OCI-LY7 (cell line): ENCODE results near the gene TRIAP1. TPM values are rescaled to one million over a fixed set of nuclear protein-coding genes. Genes with fewer than 3 reads are reported as not detected.
"Not testable (repeated sequence)": the region's sequence is repeated elsewhere in the genome, so short reads cannot be mapped to it uniquely, and the experiment has no call there.

ENCODE experiments used
- BruUV-seq: library from RNA; stranded (reverse); fragments of 400-500 nt; replicated peaks from 2 replicates; lab custom pipeline; 2021; lab: Mats Ljungman, UMichigan
- CTCF ChIA-PET: fragments of 300-600 bp; sonication (Branson Sonifier 250); formaldehyde crosslinking; loops from one replicate; lab custom pipeline; 2022; ENCODE audit warnings: antibody characterized with exemption; ENCODE audit not compliant: unreplicated experiment; lab: Charles Lee
- POLR2A ChIA-PET: fragments of 300-600 bp; sonication (Branson Sonifier 250); formaldehyde crosslinking; loops from one replicate; lab custom pipeline; 2022; ENCODE audit warnings: antibody characterized with exemption; lab: Charles Lee
- DNase-seq: peaks from one replicate; pipeline ENCODE4 v3.0.0-alpha.2; 2015; ENCODE audit warnings: low spot score
- H2AFZ ChIP-seq: fragments of 200-600 bp; sonication (generic), shearing (Covaris generic); 2 replicates; pipeline ENCODE4 v1.6.1; 2014; ENCODE audit warnings: mild to moderate bottlenecking, antibody characterized with exemption, low read length, moderate library complexity
- H3K27ac ChIP-seq: fragments of 200-600 bp; sonication (generic); 2 replicates; pipeline ENCODE4 v1.5.1; 2014; ENCODE audit warnings: mixed run types, low read depth, mild to moderate bottlenecking, moderate library complexity, low read length, inconsistent platforms; ENCODE audit not compliant: poor library complexity, severe bottlenecking
- H3K36me3 ChIP-seq: fragments of 200-600 bp; sonication (generic); 2 replicates; pipeline ENCODE4 v1.6.1; 2014; ENCODE audit warnings: mild to moderate bottlenecking, antibody characterized with exemption, low read length, moderate library complexity, mixed read lengths; ENCODE audit not compliant: insufficient read depth
- H3K4me1 ChIP-seq: fragments of 200-600 bp; sonication (generic); 2 replicates; pipeline ENCODE4 v1.5.1; 2014; ENCODE audit warnings: mild to moderate bottlenecking, low read length; ENCODE audit not compliant: insufficient read depth, poor library complexity, severe bottlenecking
- H3K4me2 ChIP-seq: fragments of 200-600 bp; sonication (generic); 2 replicates; pipeline ENCODE4 v1.6.1; 2014; ENCODE audit warnings: mild to moderate bottlenecking, low read length
- H3K4me3 ChIP-seq: fragments of 200-600 bp; sonication (generic); 2 replicates; pipeline ENCODE4 v1.5.1; 2014; ENCODE audit warnings: mild to moderate bottlenecking, low read depth, low read length; ENCODE audit not compliant: poor library complexity, severe bottlenecking
- H3K79me2 ChIP-seq: fragments of 200-600 bp; sonication (generic); 2 replicates; pipeline ENCODE4 v1.6.1; 2016; ENCODE audit warnings: low read depth, mild to moderate bottlenecking, low read length, moderate library complexity, mixed read lengths; ENCODE audit not compliant: insufficient read depth
- H3K9me2 ChIP-seq: fragments of 200-600 bp; sonication (generic); 2 replicates; pipeline ENCODE4 v1.6.1; 2016; ENCODE audit warnings: mild to moderate bottlenecking, low read length, mixed read lengths; ENCODE audit not compliant: insufficient read depth
- H3K9me3 ChIP-seq: fragments of 200-600 bp; sonication (generic); 2 replicates; pipeline ENCODE4 v1.6.1; 2014; ENCODE audit warnings: mild to moderate bottlenecking, mixed run types, low read length, mixed read lengths
- H4K20me1 ChIP-seq: fragments of 200-600 bp; sonication (generic); 2 replicates; pipeline ENCODE4 v1.6.1; 2014; ENCODE audit warnings: mild to moderate bottlenecking, antibody characterized with exemption, low read length, moderate library complexity, mixed read lengths; ENCODE audit not compliant: insufficient read depth
- EZH2phosphoT487 ChIP-seq: fragments of 200-600 bp; sonication (generic); IDR thresholded peaks from 2 replicates; pipeline ENCODE4 v1.6.1; 2018; ENCODE audit warnings: low read depth, borderline replicate concordance, mild to moderate bottlenecking, mixed run types, antibody characterized with exemption, low read length, moderate library complexity, mixed read lengths
- intact Hi-C: fragments of 100-400 bp; cut with micrococcal nuclease; formaldehyde crosslinking; loops from one replicate; pipeline ENCODE4 v1.10.0; 2022; ENCODE audit not compliant: unreplicated experiment
- total RNA-seq, 2 experiments: library from RNA; depleted of rRNA in 1 of 2; stranded (reverse); fragments of >200 nt in 1 of 2; shearing (Covaris generic) in 1 of 2; gene quantifications; 2 replicates each; pipeline ENCODE4 v1.2.3, GENCODE V29; 2014 to 2022
- TF ChIP-seq, protein P1 (sequence below): fragments of 200-600 bp; sonication (generic); conservative IDR thresholded peaks from 2 replicates; pipeline ENCODE4 v1.5.1; 2014; ENCODE audit warnings: mild to moderate bottlenecking, antibody characterized with exemption, low read length, moderate library complexity, mixed read lengths

Gene TRIAP1
- total RNA-seq, 2 experiments from 2014 or later = 23.9 to 25.9 TPM

GRCh38 chr12:120455302-120455701 lies 9.1 kb upstream of the TRIAP1 start:
- BruUV-seq = no TSS peak
- Histone ChIP-seq H3K36me3 (peaks cover 84% of the 10 kb centered on the region), H3K4me2 (no peak overlapping the region), H3K4me1 (no peaks in the 10 kb centered on the region), H2AFZ (no peak overlapping the region), H3K27ac (no peak overlapping the region), H3K4me3 (no peak overlapping the region), H4K20me1 (no peaks in the 10 kb centered on the region), H3K79me2 (peaks cover 5% of the 10 kb centered on the region; the same call in 1 of the 2 replicates), H3K9me3 (no peaks in the 10 kb centered on the region), H3K9me2 (no peaks in the 10 kb centered on the region)
- ChIA-PET CTCF (no interaction called here), POLR2A (interaction anchor here (0.6 to 2.1 kb wide), 3 partner anchors 11 to 1023 kb away, joined by 3 to 8 read pairs (median 6); no protein-coding TSS in a partner anchor)
- TF ChIP-seq, protein P1, sequence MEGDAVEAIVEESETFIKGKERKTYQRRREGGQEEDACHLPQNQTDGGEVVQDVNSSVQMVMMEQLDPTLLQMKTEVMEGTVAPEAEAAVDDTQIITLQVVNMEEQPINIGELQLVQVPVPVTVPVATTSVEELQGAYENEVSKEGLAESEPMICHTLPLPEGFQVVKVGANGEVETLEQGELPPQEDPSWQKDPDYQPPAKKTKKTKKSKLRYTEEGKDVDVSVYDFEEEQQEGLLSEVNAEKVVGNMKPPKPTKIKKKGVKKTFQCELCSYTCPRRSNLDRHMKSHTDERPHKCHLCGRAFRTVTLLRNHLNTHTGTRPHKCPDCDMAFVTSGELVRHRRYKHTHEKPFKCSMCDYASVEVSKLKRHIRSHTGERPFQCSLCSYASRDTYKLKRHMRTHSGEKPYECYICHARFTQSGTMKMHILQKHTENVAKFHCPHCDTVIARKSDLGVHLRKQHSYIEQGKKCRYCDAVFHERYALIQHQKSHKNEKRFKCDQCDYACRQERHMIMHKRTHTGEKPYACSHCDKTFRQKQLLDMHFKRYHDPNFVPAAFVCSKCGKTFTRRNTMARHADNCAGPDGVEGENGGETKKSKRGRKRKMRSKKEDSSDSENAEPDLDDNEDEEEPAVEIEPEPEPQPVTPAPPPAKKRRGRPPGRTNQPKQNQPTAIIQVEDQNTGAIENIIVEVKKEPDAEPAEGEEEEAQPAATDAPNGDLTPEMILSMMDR = no peak
- TF ChIP-seq EZH2phosphoT487 = no peak
- DNase-seq = no peak
- intact Hi-C loops = no loop called here

- peaks cover 85% of the 10 kb centered on the region for H3K36me3 ChIP-seq
- no peaks in the 10 kb centered on the region for H3K9me3 ChIP-seq
- no peak overlapping the region for H3K27ac ChIP-seq
- POLR2A ChIA-PET = no interaction called here
- peak; percentile 55 for DNase-seq
- no peak overlapping the region for H2AFZ ChIP-seq
- CTCF ChIA-PET = no interaction called here
- intact Hi-C loops = no loop called here
- no peak overlapping the region for H3K4me2 ChIP-seq
- no peak overlapping the region for H3K4me3 ChIP-seq
- TF ChIP-seq EZH2phosphoT487 = no peak
- TF ChIP-seq, protein P1 = peak; percentile 84
- H3K79me2 ChIP-seq = peaks cover 16% of the 10 kb centered on the region; the same call in 1 of the 2 replicates
- H3K9me2 ChIP-seq = no peaks in the 10 kb centered on the region
- BruUV-seq = no TSS peak
- H3K4me1 ChIP-seq = no peaks in the 10 kb centered on the region
- H4K20me1 ChIP-seq = no peaks in the 10 kb centered on the region
Measured at GRCh38 chr12:120453977-120454376, 7.8 kb upstream of the TRIAP1 start.

DNA sequence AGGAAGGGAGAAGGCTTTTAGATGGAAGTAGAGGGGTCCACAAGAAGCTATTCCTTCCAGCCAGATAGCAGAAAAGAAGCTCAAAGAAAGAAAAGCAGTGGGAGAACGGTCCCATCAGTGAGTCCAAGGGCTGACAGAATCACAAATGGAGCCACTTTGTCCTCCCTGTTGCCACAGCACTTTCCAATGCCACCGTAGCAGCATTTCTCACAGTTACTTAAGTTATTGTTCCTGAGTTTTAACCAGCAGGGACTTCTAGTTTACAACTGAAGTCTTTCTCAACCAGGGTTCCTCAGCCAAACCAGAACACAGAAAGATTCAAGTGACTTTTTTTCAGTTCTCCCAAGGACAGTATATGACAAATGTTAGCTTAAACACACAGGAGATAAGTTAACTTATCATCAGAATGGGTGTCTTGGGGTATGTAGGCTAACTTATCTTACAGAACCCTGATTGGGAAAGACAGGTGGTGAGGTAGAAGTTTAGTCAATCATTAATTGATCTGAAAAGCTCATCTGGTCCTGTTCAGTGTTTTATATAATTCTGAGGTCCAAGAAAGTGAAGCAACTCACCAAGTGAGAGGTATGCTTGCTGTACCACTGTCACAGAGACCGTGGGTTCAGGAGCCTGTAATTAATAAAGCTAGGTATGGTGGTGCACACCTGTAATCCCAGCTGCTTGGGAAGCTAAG lies 7.0 kb upstream of the TRIAP1 start:
- no peaks in the 10 kb centered on the region for H3K9me3 ChIP-seq
- H3K4me2 ChIP-seq = no peak overlapping the region
- BruUV-seq = no TSS peak
- H3K4me3 ChIP-seq = no peak overlapping the region
- no peak overlapping the region for H2AFZ ChIP-seq
- POLR2A ChIA-PET = interaction anchor here (0.5 kb wide), 1 partner anchor 261 kb away, joined by 3 read pairs; no protein-coding TSS in a partner anchor
- H3K36me3 ChIP-seq = peaks cover 83% of the 10 kb centered on the region
- H3K79me2 ChIP-seq = peaks cover 21% of the 10 kb centered on the region
- no peak for TF ChIP-seq EZH2phosphoT487
- TF ChIP-seq, protein P1 = no peak
- H3K4me1 ChIP-seq = no peaks in the 10 kb centered on the region
- H3K27ac ChIP-seq = no peak overlapping the region
- CTCF ChIA-PET = no interaction called here
- no peaks in the 10 kb centered on the region for H4K20me1 ChIP-seq
- DNase-seq = no peak
- intact Hi-C loops = no loop called here
- no peaks in the 10 kb centered on the region for H3K9me2 ChIP-seq

DNA sequence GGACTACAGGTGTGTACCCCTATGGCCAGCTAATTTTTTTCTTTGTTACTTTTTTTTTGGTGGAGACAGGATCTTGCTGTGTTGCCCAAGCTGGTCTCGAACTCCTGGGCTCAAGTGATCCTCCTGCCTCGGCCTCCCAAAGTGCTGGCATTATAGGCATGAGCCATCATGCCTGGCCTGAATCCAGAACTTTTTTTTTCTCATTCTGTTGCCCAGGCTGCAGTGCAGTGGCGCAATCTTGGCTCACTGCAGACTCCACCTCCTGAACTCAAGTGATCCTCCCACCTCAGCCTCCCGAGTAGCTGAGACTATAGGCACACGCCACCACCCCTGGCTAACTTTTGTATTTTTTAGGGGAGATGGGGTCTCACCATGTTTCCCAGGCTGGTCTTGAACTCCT lies 6.3 kb upstream of the TRIAP1 start:
- POLR2A ChIA-PET = interaction anchor here (0.6 kb wide), 1 partner anchor 9 kb away, joined by 3 read pairs; no protein-coding TSS in a partner anchor

More for the DNA sequence above, 6.3 kb upstream of the TRIAP1 start:
- DNase-seq, BruUV-seq, H3K9me3 ChIP-seq, H3K9me2 ChIP-seq, H3K27ac ChIP-seq, H3K4me3 ChIP-seq, H4K20me1 ChIP-seq, H2AFZ ChIP-seq, H3K4me1 ChIP-seq, intact Hi-C loops, H3K4me2 ChIP-seq: not testable (repeated sequence)
- peaks cover 83% of the 10 kb centered on the region for H3K36me3 ChIP-seq
- peaks cover 28% of the 10 kb centered on the region for H3K79me2 ChIP-seq
- CTCF ChIA-PET = interaction anchor here (1.0 kb wide), 1 partner anchor 14 kb away, joined by 3 read pairs; no protein-coding TSS in a partner anchor
